Urinary bladder (tissue), 4 donors: Measurements from ENCODE around the gene CCDC47. TPM values are rescaled to one million over a fixed set of nuclear protein-coding genes. Genes with fewer than 3 reads are reported as not detected.

Source experiments
- DNase-seq: peaks from one replicate; pipeline ENCODE4 v3.0.0-alpha.2; 2015; ENCODE audit errors: extremely low spot score
- H3K27ac ChIP-seq: one replicate; pipeline ENCODE4 v1.5.1; 2013; ENCODE audit warnings: low read depth, mild to moderate bottlenecking, moderate library complexity
- H3K36me3 ChIP-seq: one replicate; pipeline ENCODE4 v1.6.1; 2013; ENCODE audit warnings: mild to moderate bottlenecking, moderate library complexity; ENCODE audit not compliant: insufficient read depth
- H3K4me1 ChIP-seq: one replicate; pipeline ENCODE4 v1.6.1; 2013; ENCODE audit warnings: mild to moderate bottlenecking, moderate library complexity; ENCODE audit not compliant: insufficient read depth
- H3K4me3 ChIP-seq: one replicate; pipeline ENCODE4 v1.5.1; 2013; ENCODE audit warnings: low read depth, low read length
- WGBS: extraction: QIAGEN DNeasy Blood & Tissue Kit; methylation state at CpG from one replicate; pipeline ENCODE4 v1.1.7; 2013; 5-methylcytosine and 5-hydroxymethylcytosine counted together
- polyA plus RNA-seq: library from polyadenylated mRNA; stranded (reverse); fragments of 200-250 nt; gene quantifications from one replicate; pipeline ENCODE4 v1.2.3, GENCODE V29; 2013
- total RNA-seq: library from RNA; depleted of rRNA; stranded (reverse); fragments of >200 nt; gene quantifications from one replicate; pipeline ENCODE4 v1.2.3, GENCODE V29; 2014
- donor health status: healthy with polysubstance abuse.
- donor health status: healthy.

CCDC47 gene
- total and polyA plus RNA-seq, 2 donors = 53.8 to 63.6 TPM

GRCh38 chr17:63772801-63773271 lies 561 bp downstream of the CCDC47 start:
- peak overlapping the region; percentile 65 for H3K4me3 ChIP-seq
- WGBS = 4% methylated on average over 7 of the region's 7 CpGs
- peaks cover 1% of the 10 kb centered on the region for H3K4me1 ChIP-seq
- peak overlapping the region; percentile 99 for H3K27ac ChIP-seq
- H3K36me3 ChIP-seq = no peaks in the 10 kb centered on the region
- peak; percentile 29 for DNase-seq

DNA sequence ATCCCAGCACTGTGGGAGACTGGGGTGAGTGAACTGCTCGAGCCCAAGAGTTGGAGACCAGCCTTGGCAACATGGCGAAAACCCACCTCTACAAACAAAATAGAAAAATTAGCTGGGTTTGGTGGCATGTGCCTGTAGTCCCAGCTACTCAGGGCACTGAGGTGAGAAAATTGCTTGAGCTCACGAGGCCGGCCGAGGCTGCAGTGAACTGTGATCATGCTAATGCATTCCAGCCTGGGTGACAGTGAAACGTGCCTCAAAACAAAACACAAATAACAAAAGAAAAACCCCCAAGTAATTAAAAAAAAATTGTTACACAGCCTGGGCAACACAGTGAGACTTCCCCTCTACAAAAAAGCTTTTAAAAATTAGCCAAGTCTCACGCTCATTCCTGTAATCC lies 5.0 kb downstream of the CCDC47 start:
- no peak overlapping the region for H3K4me3 ChIP-seq
- 90% methylated on average over 7 of the region's 7 CpGs for WGBS
- no peak overlapping the region for H3K27ac ChIP-seq
- no peak for DNase-seq
- H3K4me1 ChIP-seq = no peaks in the 10 kb centered on the region
- H3K36me3 ChIP-seq = peaks cover 1% of the 10 kb centered on the region

DNA sequence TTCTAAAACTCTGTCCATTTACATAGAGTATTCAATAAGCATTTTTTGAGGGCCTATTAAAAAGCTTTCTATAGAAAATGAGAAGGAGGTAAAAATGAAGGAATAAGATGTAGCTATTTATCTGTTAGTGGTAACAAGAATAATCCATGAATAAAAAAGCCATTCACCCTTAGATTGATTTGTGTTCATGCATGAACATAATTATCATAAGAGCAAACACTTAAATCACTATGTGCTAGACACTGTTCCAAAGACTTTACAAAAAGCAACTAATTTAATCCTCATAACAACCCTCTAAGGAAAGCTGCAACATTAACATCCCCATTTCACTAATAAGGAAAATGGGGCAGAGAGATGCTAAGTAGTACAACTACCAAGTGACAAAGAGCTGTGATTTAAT lies 6.6 kb downstream of the CCDC47 start:
- Histone ChIP-seq H3K36me3 (peaks cover 1% of the 10 kb centered on the region), H3K4me3 (no peak overlapping the region), H3K4me1 (no peaks in the 10 kb centered on the region), H3K27ac (no peak overlapping the region)
- no peak for DNase-seq

- DNase-seq = no peak
- H3K4me3 ChIP-seq = no peak overlapping the region
- WGBS = 58% methylated on average over 4 of the region's 4 CpGs
- no peak overlapping the region for H3K27ac ChIP-seq
- no peaks in the 10 kb centered on the region for H3K4me1 ChIP-seq
- peaks cover 1% of the 10 kb centered on the region for H3K36me3 ChIP-seq
These were observed 8.7 kb downstream of the CCDC47 start for GRCh38 chr17:63764716-63765115.

DNA sequence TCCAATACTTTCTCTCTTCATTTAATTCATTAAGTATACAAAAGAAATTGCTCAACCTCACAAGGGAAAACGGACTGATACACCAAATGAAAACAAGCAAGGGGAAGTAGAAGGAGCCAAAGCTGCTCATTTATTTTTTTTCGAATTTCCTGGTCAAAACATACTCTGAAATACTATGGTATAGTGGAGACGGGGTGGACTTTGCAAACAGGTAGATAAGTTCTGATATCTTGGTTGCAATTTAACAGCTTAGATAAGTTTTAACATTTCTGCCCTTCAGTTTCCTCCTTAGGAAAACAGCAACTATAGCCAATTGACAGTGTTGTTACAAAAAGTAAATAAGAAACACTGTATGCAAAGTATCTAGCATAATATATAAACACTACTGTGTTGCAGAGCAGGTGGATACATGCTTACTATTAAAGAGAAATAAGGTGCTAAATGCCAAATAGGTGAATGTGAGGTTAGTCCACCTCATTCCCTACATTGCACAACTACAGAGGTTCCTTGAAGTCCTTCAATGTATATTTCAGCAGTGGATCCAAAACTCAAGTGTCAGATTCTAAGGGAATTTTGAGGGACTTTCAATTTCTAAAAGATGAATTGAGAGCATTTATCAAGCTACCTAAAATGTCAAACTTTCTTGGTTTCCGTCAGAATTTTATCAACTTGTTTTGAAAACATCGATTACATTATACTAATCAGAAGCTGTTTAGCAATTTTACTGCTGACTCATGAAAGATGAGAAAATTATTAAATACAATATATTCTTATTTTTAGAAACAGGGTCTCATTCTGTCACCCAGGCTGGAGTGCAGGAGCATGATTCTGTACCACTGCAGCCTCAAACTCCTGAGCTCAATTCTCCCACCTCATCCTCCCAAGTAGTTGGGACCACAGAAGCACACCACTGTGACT lies 11.0 kb downstream of the CCDC47 start:
- Histone ChIP-seq H3K27ac (no peak overlapping the region), H3K4me1 (no peaks in the 10 kb centered on the region), H3K4me3 (no peak overlapping the region), H3K36me3 (peaks cover 1% of the 10 kb centered on the region)
- 86% methylated on average over 5 of the region's 5 CpGs for WGBS
- no peak for DNase-seq

DNA sequence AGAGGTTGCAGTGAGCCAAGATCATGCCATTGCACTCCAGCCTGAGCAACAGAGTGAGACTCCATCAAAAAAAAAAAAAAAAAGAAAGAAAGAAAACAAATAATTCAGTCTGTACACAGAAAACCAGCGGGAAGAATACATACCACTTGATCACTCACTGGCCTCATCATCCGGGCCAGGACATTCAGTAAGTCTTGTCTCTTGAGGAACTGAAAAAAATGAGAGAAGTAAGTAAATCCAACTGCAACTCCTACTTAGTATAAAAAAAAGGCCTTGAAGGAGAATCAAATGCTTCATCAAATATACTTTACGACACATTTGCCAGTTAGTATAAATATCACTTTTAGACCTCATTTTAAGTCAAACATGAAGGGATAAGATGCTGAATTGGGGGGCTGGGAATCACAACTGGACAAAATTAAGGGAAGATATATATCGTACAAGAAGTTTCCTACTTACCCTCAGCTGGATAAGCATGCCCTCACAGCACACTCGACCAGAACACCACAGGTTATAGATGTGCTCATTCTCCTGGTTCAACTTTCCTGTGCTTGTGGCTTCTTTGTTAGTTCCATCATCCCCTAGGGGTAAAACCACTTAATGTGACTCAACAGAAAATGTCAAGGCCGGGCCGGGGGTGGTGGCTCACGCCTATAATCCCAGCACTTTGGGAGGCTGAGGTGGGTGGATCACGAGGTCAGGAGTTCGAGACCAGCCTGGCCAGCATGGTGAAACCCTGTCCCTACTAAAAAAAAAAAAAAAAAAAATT lies 12.4 kb downstream of the CCDC47 start:
- Histone ChIP-seq H3K4me1 (no peaks in the 10 kb centered on the region), H3K4me3 (no peak overlapping the region), H3K27ac (no peak overlapping the region), H3K36me3 (peaks cover 4% of the 10 kb centered on the region)
- no peak for DNase-seq
- 86% methylated on average over 10 of the region's 10 CpGs for WGBS

DNA sequence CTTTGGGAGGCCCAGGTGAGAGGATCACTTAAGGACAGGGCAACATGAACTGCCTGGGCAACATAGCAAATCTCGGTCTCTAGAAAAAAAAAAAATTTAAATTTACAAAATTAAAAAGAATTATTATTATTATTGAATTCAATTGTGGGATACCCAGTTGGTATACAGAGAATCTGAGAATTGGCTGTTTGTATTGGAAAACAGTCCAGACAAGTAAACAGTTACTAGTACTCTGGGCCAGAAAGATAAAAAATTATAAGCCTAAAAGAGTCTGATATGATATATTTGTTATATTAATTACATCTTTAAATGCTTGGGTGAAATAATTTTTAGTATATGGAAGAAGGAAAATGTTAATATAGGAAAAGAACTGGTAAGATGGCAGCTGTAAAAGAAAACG lies 15.0 kb downstream of the CCDC47 start:
- Histone ChIP-seq H3K4me1 (no peaks in the 10 kb centered on the region), H3K27ac (no peak overlapping the region), H3K36me3 (peaks cover 4% of the 10 kb centered on the region), H3K4me3 (no peak overlapping the region)
- no peak for DNase-seq
- 84% methylated on average over 2 of the region's 2 CpGs for WGBS

GRCh38 chr17:63754046-63754445 lies 19.4 kb downstream of the CCDC47 start:
- no peak overlapping the region for H3K4me3 ChIP-seq
- WGBS = 97% methylated on average over 3 of the region's 3 CpGs
- no peaks in the 10 kb centered on the region for H3K4me1 ChIP-seq
- no peak overlapping the region for H3K27ac ChIP-seq
- peaks cover 8% of the 10 kb centered on the region for H3K36me3 ChIP-seq
- DNase-seq = no peak

- no peak overlapping the region for H3K4me3 ChIP-seq
- no peaks in the 10 kb centered on the region for H3K4me1 ChIP-seq
- 83% methylated on average over 1 of the region's 1 CpG for WGBS
- H3K36me3 ChIP-seq = peaks cover 9% of the 10 kb centered on the region
- no peak for DNase-seq
- H3K27ac ChIP-seq = no peak overlapping the region
These were observed 20.2 kb downstream of the CCDC47 start for GRCh38 chr17:63753215-63753614.

- Histone ChIP-seq H3K27ac (no peak overlapping the region), H3K4me3 (no peak overlapping the region), H3K36me3 (peaks cover 9% of the 10 kb centered on the region), H3K4me1 (no peaks in the 10 kb centered on the region)
- 82% methylated on average over 1 of the region's 1 CpG for WGBS
- DNase-seq = no peak
These were observed 20.7 kb downstream of the CCDC47 start for GRCh38 chr17:63752707-63753106.

DNA sequence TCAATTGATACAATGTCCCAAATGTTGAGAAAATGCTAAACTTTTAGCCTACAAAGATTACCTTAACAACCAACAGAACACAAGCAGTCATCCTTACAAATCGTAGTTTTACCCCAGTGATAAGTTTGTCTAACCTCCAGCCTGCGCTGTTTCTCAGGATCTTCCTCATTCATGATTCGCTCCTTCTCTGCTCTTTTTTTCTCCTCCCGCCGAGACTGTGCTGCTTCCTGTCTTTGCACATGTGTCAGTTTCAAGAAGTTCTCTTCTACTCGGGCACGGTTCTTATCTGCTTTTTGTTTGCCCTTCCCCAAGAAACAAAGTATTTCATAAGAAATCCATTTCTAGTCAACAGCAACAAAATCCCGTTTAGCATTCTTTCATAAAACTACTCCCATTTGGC lies 21.6 kb downstream of the CCDC47 start:
- DNase-seq = no peak
- WGBS = 74% methylated on average over 8 of the region's 8 CpGs
- Histone ChIP-seq H3K4me3 (no peak overlapping the region), H3K36me3 (peaks cover 8% of the 10 kb centered on the region), H3K4me1 (no peaks in the 10 kb centered on the region), H3K27ac (no peak overlapping the region)

GRCh38 chr17:63741408-63742173 lies 31.8 kb downstream of the CCDC47 start, which contains the start of gene STRADA:
STRADA (minus strand) TSS chr17:63741799; CDS start chr17:63728369, 13,430 bp downstream.
- peak; percentile 96 for DNase-seq
- Histone ChIP-seq H3K4me1 (no peaks in the 10 kb centered on the region), H3K27ac (peak within 1 kb of the TSS; percentile 92), H3K36me3 (peaks cover 4% of the 10 kb centered on the region), H3K4me3 (peak within 1 kb of the TSS; percentile 73)
- under 1% methylated on average over 61 of the region's 61 CpGs for WGBS

DNA sequence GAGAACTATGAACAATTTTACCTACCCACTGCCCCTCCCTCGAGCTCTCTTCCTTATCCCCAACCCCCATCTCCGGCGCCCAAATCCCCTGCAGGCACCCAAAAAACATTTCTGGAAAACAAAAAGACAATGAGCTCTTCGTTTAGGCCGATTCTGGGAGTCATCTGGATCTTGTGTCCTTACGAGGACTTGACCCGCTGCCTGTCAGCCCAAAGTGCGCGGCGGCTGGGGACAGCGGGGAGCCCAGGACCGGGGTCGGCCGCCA lies 32.3 kb downstream of the CCDC47 start:
- Histone ChIP-seq H3K4me1 (no peaks in the 10 kb centered on the region), H3K27ac (peak overlapping the region; percentile 92), H3K36me3 (peaks cover 4% of the 10 kb centered on the region), H3K4me3 (peak overlapping the region; percentile 73)
- under 1% methylated on average over 14 of the region's 14 CpGs for WGBS
- no peak for DNase-seq
